K562 (cell line): ENCODE results near the gene MYLK2. TPM values are rescaled to one million over a fixed set of nuclear protein-coding genes. Genes with fewer than 3 reads are reported as not detected.

ENCODE experiments used
- ATF1 ChIP-seq, 2 experiments: fragments of 450-650 bp in 1 of 2; IDR thresholded peaks; 2 replicates each; pipeline ENCODE4 v1.6.1; 2016; ENCODE audit warnings: missing compliant biosample characterization in 1 of 2, missing genetic modification characterization in 1 of 2
- FOSL1 ChIP-seq: fragments of 200-800 bp; sonication (Bioruptor generic); conservative IDR thresholded peaks from 2 replicates; pipeline ENCODE4 v1.6.1; 2016; ENCODE audit warnings: missing genetic modification characterization, missing compliant biosample characterization
- JUND ChIP-seq, 2 experiments: IDR thresholded peaks; 2 replicates in 1 of 2; 3 replicates in 1 of 2; pipeline ENCODE4 v1.6.1; 2011; ENCODE audit warnings: borderline replicate concordance in 2 of 2, low read depth in 2 of 2, low read length in 2 of 2, improper control_type of control experiment in 1 of 2, missing biosample characterization in 1 of 2, missing genetic modification characterization in 1 of 2, missing genetic modification reagents in 1 of 2
- NELFE ChIP-seq: IDR thresholded peaks from 2 replicates; pipeline ENCODE4 v1.6.1; 2011; ENCODE audit warnings: mild to moderate bottlenecking; ENCODE audit not compliant: insufficient read depth, insufficient read length
- RBM25 ChIP-seq: fragments of 200-400 bp; formaldehyde crosslinking; IDR thresholded peaks from 2 replicates; pipeline ENCODE4 v1.6.1; 2018; ENCODE audit warnings: low read length, low read depth, moderate library complexity; ENCODE audit not compliant: severe bottlenecking
- polyA plus RNA-seq, 8 experiments: library from polyadenylated mRNA; depleted of rRNA in 4 of 8; stranded (reverse) in 5 of 8; unstranded in 3 of 8; fragments of >200 nt; fragmentation: Nextera tagmentation in 2 of 8; fragmentation: Illumina TruSeq in 1 of 8; extraction: Ambion mirVana in 2 of 8; extraction: Trizol in 1 of 8; gene quantifications; 2 replicates each; pipeline versions ENCODE4 v1.2.1 to v1.2.3, GENCODE V29; 2011 to 2014; ENCODE audit warnings: inconsistent platforms in 1 of 8, missing spikeins in 1 of 8
- total RNA-seq, 7 experiments: library from RNA; depleted of rRNA in 6 of 7; stranded (reverse); fragments of >200 nt in 6 of 7; fragmentation: Illumina TruSeq in 2 of 7; extraction: Trizol in 2 of 7; gene quantifications; 2 replicates each; pipeline versions ENCODE4 v1.2.1 to v1.2.3, GENCODE V29; 2011 to 2021; ENCODE audit warnings: low replicate concordance in 1 of 7
- TF ChIP-seq, protein P1 (sequence below), 2 experiments: fragments of 450-650 bp; conservative IDR thresholded peaks; 2 replicates each; pipeline ENCODE4 v1.6.1; 2017; ENCODE audit warnings: mild to moderate bottlenecking in 2 of 2, moderate library complexity in 2 of 2
- TF ChIP-seq, protein P2 (sequence below), 2 experiments: fragments of 450-650 bp in 1 of 2; sonication (generic) in 1 of 2; formaldehyde crosslinking in 1 of 2; IDR thresholded peaks in 1 of 2; conservative IDR thresholded peaks in 1 of 2; 2 replicates each; pipeline versions ENCODE4 v1.6.1 to v1.8.1; 2016 to 2023; ENCODE audit warnings: mild to moderate bottlenecking in 2 of 2, moderate library complexity in 2 of 2, inconsistent platforms in 1 of 2, missing genetic modification reagents in 1 of 2
- TF ChIP-seq, protein P3 (sequence below), 3 experiments: IDR thresholded peaks in 2 of 3; conservative IDR thresholded peaks in 1 of 3; 2 replicates each; pipeline ENCODE4 v1.5.1; 2011 to 2012; ENCODE audit warnings: low read length in 3 of 3, mild to moderate bottlenecking in 3 of 3, control low read depth in 2 of 3, improper control_type of control experiment in 1 of 3, inconsistent platforms in 1 of 3, low read depth in 1 of 3, mixed read lengths in 1 of 3, moderate library complexity in 1 of 3; ENCODE audit not compliant: insufficient read depth in 2 of 3

Gene MYLK2
- total and polyA plus RNA-seq, 9 of the 15 experiments (the other 6 are each of a cell fraction or from before 2014, with no cell fraction given): 0.07 to 0.53 (median 0.18) TPM; not detected in 2

DNA sequence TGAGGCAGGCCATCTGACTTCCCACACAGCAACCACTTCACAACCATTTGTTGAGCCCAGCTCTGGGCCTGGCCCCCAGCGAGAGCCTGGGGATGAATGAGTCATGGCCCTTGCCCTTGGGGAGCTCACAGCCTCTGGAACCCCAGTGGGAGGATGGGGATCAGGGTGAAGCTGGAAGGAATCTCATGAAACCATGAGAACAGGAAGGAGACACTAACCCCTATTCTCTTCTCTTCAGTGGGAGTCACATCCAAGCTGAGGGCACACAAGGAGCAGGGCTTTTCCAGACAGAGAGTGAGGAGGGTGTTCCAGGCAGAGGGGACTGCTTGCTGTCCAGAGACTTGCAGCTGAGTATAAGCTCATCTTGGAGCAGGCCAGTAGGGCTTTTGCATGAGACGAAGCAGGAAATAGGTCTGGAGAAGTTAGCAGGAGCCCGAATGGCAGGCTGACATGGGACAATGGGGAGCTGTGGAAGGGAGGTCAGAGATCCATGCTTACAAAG, 18.8 kb downstream of the MYLK2 start (continued):
- TF ChIP-seq, protein P1, sequence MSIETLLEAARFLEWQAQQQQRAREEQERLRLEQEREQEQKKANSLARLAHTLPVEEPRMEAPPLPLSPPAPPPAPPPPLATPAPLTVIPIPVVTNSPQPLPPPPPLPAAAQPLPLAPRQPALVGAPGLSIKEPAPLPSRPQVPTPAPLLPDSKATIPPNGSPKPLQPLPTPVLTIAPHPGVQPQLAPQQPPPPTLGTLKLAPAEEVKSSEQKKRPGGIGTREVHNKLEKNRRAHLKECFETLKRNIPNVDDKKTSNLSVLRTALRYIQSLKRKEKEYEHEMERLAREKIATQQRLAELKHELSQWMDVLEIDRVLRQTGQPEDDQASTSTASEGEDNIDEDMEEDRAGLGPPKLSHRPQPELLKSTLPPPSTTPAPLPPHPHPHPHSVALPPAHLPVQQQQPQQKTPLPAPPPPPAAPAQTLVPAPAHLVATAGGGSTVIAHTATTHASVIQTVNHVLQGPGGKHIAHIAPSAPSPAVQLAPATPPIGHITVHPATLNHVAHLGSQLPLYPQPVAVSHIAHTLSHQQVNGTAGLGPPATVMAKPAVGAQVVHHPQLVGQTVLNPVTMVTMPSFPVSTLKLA (conservative IDR thresholded peaks at IDR 0.05): no peak
- no peak for TF ChIP-seq RBM25
- TF ChIP-seq JUND (IDR thresholded peaks at IDR 0.05; ENCODE audit: borderline replicate concordance, low read depth, low read length): peak; percentile 55; the same call in 1 of the 2 replicates
- peak; percentile 35; the same call in 1 of the 3 replicates for TF ChIP-seq JUND (tag; IDR thresholded peaks at IDR 0.05; ENCODE audit: borderline replicate concordance, low read depth, low read length)
- TF ChIP-seq FOSL1 (tag): 0 out of 2 replicates have a peak, but pooled peaks have one; percentile 29
- no peak for TF ChIP-seq NELFE
- TF ChIP-seq, protein P2, sequence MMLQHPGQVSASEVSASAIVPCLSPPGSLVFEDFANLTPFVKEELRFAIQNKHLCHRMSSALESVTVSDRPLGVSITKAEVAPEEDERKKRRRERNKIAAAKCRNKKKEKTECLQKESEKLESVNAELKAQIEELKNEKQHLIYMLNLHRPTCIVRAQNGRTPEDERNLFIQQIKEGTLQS (IDR thresholded peaks at IDR 0.05): peak; percentile 59; the same call in 1 of the 2 replicates
- TF ChIP-seq, protein P2 (CRISPR knock-in tag; conservative IDR thresholded peaks at IDR 0.05): no peak
- TF ChIP-seq, protein P3, sequence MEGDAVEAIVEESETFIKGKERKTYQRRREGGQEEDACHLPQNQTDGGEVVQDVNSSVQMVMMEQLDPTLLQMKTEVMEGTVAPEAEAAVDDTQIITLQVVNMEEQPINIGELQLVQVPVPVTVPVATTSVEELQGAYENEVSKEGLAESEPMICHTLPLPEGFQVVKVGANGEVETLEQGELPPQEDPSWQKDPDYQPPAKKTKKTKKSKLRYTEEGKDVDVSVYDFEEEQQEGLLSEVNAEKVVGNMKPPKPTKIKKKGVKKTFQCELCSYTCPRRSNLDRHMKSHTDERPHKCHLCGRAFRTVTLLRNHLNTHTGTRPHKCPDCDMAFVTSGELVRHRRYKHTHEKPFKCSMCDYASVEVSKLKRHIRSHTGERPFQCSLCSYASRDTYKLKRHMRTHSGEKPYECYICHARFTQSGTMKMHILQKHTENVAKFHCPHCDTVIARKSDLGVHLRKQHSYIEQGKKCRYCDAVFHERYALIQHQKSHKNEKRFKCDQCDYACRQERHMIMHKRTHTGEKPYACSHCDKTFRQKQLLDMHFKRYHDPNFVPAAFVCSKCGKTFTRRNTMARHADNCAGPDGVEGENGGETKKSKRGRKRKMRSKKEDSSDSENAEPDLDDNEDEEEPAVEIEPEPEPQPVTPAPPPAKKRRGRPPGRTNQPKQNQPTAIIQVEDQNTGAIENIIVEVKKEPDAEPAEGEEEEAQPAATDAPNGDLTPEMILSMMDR (IDR thresholded peaks at IDR 0.05 in 2 of 3, conservative IDR thresholded peaks at IDR 0.05 in 1 of 3; ENCODE audit: insufficient read depth in 2 of 3, low read depth in 1 of 3, low read length in 3 of 3): no peak
- no peak for TF ChIP-seq ATF1 (CRISPR knock-in tag; IDR thresholded peaks at IDR 0.05)
- TF ChIP-seq ATF1 (tag; IDR thresholded peaks at IDR 0.05): no peak
- TF ChIP-seq, all 486 proteins: peak for 4
